Measurements from ENCODE around the gene ACSM5.

GRCh38 chr16:20485408-20485807 lies 76.1 kb downstream of the ACSM5 start:
- TF ChIP-seq, protein P1, sequence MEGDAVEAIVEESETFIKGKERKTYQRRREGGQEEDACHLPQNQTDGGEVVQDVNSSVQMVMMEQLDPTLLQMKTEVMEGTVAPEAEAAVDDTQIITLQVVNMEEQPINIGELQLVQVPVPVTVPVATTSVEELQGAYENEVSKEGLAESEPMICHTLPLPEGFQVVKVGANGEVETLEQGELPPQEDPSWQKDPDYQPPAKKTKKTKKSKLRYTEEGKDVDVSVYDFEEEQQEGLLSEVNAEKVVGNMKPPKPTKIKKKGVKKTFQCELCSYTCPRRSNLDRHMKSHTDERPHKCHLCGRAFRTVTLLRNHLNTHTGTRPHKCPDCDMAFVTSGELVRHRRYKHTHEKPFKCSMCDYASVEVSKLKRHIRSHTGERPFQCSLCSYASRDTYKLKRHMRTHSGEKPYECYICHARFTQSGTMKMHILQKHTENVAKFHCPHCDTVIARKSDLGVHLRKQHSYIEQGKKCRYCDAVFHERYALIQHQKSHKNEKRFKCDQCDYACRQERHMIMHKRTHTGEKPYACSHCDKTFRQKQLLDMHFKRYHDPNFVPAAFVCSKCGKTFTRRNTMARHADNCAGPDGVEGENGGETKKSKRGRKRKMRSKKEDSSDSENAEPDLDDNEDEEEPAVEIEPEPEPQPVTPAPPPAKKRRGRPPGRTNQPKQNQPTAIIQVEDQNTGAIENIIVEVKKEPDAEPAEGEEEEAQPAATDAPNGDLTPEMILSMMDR (IDR thresholded peaks at IDR 0.05; ENCODE audit: low read depth, low read length, poor library complexity, severe bottlenecking): no peak
- TF ChIP-seq EZH2phosphoT487 (IDR thresholded peaks at IDR 0.05; ENCODE audit: borderline replicate concordance, low read length): no peak
